Endodermal cell (in vitro differentiated cells): ENCODE results near the gene TRDN. TPM values are rescaled to one million over a fixed set of nuclear protein-coding genes. Genes with fewer than 3 reads are reported as not detected.

Source experiments
- DNase-seq: peaks from one replicate; pipeline ENCODE4 v3.0.0-alpha.2; 2017
- H3K27ac ChIP-seq: 2 replicates; pipeline ENCODE4 v1.5.1; 2013; ENCODE audit warnings: mild to moderate bottlenecking, low read depth, low read length, moderate library complexity
- H3K27me3 ChIP-seq: 2 replicates; pipeline ENCODE4 v1.6.1; 2013; ENCODE audit warnings: mild to moderate bottlenecking, low read length, moderate library complexity; ENCODE audit not compliant: insufficient read depth, control insufficient read depth, poor library complexity, severe bottlenecking
- H3K36me3 ChIP-seq: 2 replicates; pipeline ENCODE4 v1.7.0; 2013; ENCODE audit warnings: mild to moderate bottlenecking, low read length, moderate library complexity; ENCODE audit not compliant: control insufficient read depth, insufficient read depth
- H3K4me1 ChIP-seq: one replicate; pipeline ENCODE4 v1.7.0; 2013; ENCODE audit warnings: low read length; ENCODE audit not compliant: control insufficient read depth, insufficient read depth
- H3K4me3 ChIP-seq: 2 replicates; pipeline ENCODE4 v1.5.1; 2013; ENCODE audit warnings: mild to moderate bottlenecking, low read length, moderate library complexity
- H3K9ac ChIP-seq: 2 replicates; pipeline ENCODE4 v1.6.1; 2013; ENCODE audit warnings: mild to moderate bottlenecking, low read length, moderate library complexity; ENCODE audit not compliant: poor library complexity, severe bottlenecking; ENCODE audit errors: extremely low read depth
- H3K9me3 ChIP-seq: 2 replicates; pipeline ENCODE4 v1.6.1; 2013; ENCODE audit warnings: mild to moderate bottlenecking, low read length, moderate library complexity; ENCODE audit not compliant: control insufficient read depth
- H3K27ac Mint-ChIP-seq: 2 replicates; pipeline ENCODE4 v1.8.0; 2020; ENCODE audit warnings: mixed read lengths
- H3K27me3 Mint-ChIP-seq: 2 replicates; pipeline ENCODE4 v1.8.0; 2021; ENCODE audit warnings: mild to moderate bottlenecking, mixed read lengths; ENCODE audit not compliant: insufficient read depth
- H3K36me3 Mint-ChIP-seq: 2 replicates; pipeline ENCODE4 v1.8.0; 2020; ENCODE audit warnings: low read depth, mixed read lengths
- H3K4me1 Mint-ChIP-seq: 2 replicates; pipeline ENCODE4 v1.8.0; 2020; ENCODE audit warnings: mixed read lengths
- H3K4me3 Mint-ChIP-seq: 2 replicates; pipeline ENCODE4 v1.8.0; 2020; ENCODE audit warnings: mild to moderate bottlenecking, moderate library complexity, mixed read lengths
- H3K9me3 Mint-ChIP-seq: 2 replicates; pipeline ENCODE4 v1.8.0; 2020; ENCODE audit warnings: mild to moderate bottlenecking, mixed read lengths
- CTCF ChIP-seq: fragments of 200-600 bp; sonication (generic); conservative IDR thresholded peaks from 2 replicates; pipeline ENCODE4 v1.5.0; 2021; ENCODE audit warnings: antibody characterized with exemption, mild to moderate bottlenecking
- WGBS, 2 experiments: methylation state at CpG; one replicate each; pipeline versions ENCODE4 v1.1.5 to v1.1.7; 2013; ENCODE audit warnings: missing lambda C conversion rate in 2 of 2, mixed read lengths in 1 of 2; ENCODE audit not compliant: insufficient coverage in 1 of 2, insufficient read length in 1 of 2; 5-methylcytosine and 5-hydroxymethylcytosine counted together
- total RNA-seq, 2 donors: library from RNA; stranded (reverse); fragmentation: NEBNext Ultra II Directional in 1 of 2; extraction: Animal tissue kit (Norgen Biotek cat#: 25700) in 1 of 2; gene quantifications; 2 replicates in 1 of 2; 3 replicates in 1 of 2; pipeline ENCODE4 v1.2.1, GENCODE V29; 2021

TRDN gene
- total RNA-seq, 2 donors from 2014 or later = 74.4 to 136 TPM

- no peaks in the 10 kb centered on the region for H3K27me3 Mint-ChIP-seq
- H3K9me3 Mint-ChIP-seq = no peaks in the 10 kb centered on the region
These were observed 422.3 kb downstream of the TRDN start for GRCh38 chr6:123214433-123214832.

GRCh38 chr6:123213921-123214320, 422.8 kb downstream of the TRDN start:
- H3K4me1 Mint-ChIP-seq = no peaks in the 10 kb centered on the region
- Histone ChIP-seq H3K9me3 (no peaks in the 10 kb centered on the region), H3K4me3 (no peak overlapping the region), H3K27ac (no peak overlapping the region), H3K9ac (no peak overlapping the region), H3K36me3 (no peaks in the 10 kb centered on the region), H3K27me3 (no peaks in the 10 kb centered on the region), H3K4me1 (no peaks in the 10 kb centered on the region)
- no peak for TF ChIP-seq CTCF
- no peaks in the 10 kb centered on the region for H3K36me3 Mint-ChIP-seq
- H3K4me3 Mint-ChIP-seq = no peak overlapping the region
- no peak overlapping the region for H3K27ac Mint-ChIP-seq
- WGBS, 2 experiments = 90% methylated on average over 3 of the region's 3 CpGs; no CpG with 5 or more reads in 1 of the 2 experiments
- DNase-seq = no peak
- H3K27me3 Mint-ChIP-seq = no peaks in the 10 kb centered on the region
- H3K9me3 Mint-ChIP-seq = no peaks in the 10 kb centered on the region

More at GRCh38 chr6:123214433-123214832, 422.3 kb downstream of the TRDN start:
- H3K9ac ChIP-seq = no peak overlapping the region
- WGBS, 2 experiments = 89% methylated on average over 2 of the region's 2 CpGs; no CpG with 5 or more reads in 1 of the 2 experiments
- H3K4me1 Mint-ChIP-seq = no peaks in the 10 kb centered on the region
- no peak overlapping the region for H3K4me3 Mint-ChIP-seq
- H3K36me3 ChIP-seq = no peaks in the 10 kb centered on the region
- no peaks in the 10 kb centered on the region for H3K9me3 ChIP-seq
- no peak overlapping the region for H3K4me3 ChIP-seq
- no peak for DNase-seq
- H3K4me1 ChIP-seq = no peaks in the 10 kb centered on the region
- no peak for TF ChIP-seq CTCF
- no peaks in the 10 kb centered on the region for H3K27me3 ChIP-seq
- no peak overlapping the region for H3K27ac Mint-ChIP-seq
- peak overlapping the region; percentile 30 for H3K27ac ChIP-seq
- H3K36me3 Mint-ChIP-seq = no peaks in the 10 kb centered on the region

GRCh38 chr6:123211777-123212545, 424.8 kb downstream of the TRDN start:
- Histone ChIP-seq H3K4me3 (no peak overlapping the region), H3K9me3 (no peaks in the 10 kb centered on the region), H3K9ac (no peak overlapping the region), H3K27me3 (no peaks in the 10 kb centered on the region), H3K36me3 (no peaks in the 10 kb centered on the region), H3K4me1 (no peaks in the 10 kb centered on the region), H3K27ac (no peak overlapping the region)
- no peaks in the 10 kb centered on the region for H3K36me3 Mint-ChIP-seq
- H3K4me1 Mint-ChIP-seq = no peaks in the 10 kb centered on the region
- no peak overlapping the region for H3K27ac Mint-ChIP-seq
- no peak overlapping the region for H3K4me3 Mint-ChIP-seq
- WGBS, 2 experiments = 90 to 98% methylated on average over 4 of the region's 4 CpGs
- TF ChIP-seq CTCF = no peak
- H3K27me3 Mint-ChIP-seq = no peaks in the 10 kb centered on the region
- DNase-seq = no peak
- H3K9me3 Mint-ChIP-seq = no peaks in the 10 kb centered on the region
